ENCODE measurements around the gene WWTR1.

GRCh38 chr3:149532489-149533180, 125.2 kb downstream of the WWTR1 start:
- TF ChIP-seq CTCF (IDR thresholded peaks at IDR 0.05) = no peak
- TF ChIP-seq POLR2AphosphoS5 (IDR thresholded peaks at IDR 0.05) = no peak
- no peak for TF ChIP-seq POLR2A (IDR thresholded peaks at IDR 0.05)
